HG03354 (cell line): ENCODE data around the gene VTI1A.
A peak's percentile ranks its signal among the peaks of the same experiment; 100 is the strongest.
"Not testable (repeated sequence)": the region's sequence is repeated elsewhere in the genome, so short reads cannot be mapped to it uniquely, and the experiment has no call there.

Experiments used
- ATAC-seq: cut with Tn5 transposase; IDR thresholded peaks from one replicate; pipeline ENCODE4 v1.9.1; 2021; ENCODE audit warnings: mild to moderate bottlenecking; ENCODE audit not compliant: unreplicated experiment, poor library complexity, severe bottlenecking

VTI1A gene

GRCh38 chr10:112446855-112447619 is at the start of gene VTI1A, which contains the start of gene ZDHHC6:
Gene VTI1A, plus strand, starts transcription at chr10:112447215. Its CDS starts 159 bp downstream, at chr10:112447374.
Gene ZDHHC6, minus strand, starts transcription at chr10:112446914. Its CDS starts 1,478 bp downstream, at chr10:112445436.
- peak; percentile 95 for ATAC-seq

GRCh38 chr10:112397592-112397991 is 49.4 kb upstream of the VTI1A start:
- ATAC-seq, result no peak

- ATAC-seq, result no peak
These were observed 44.1 kb upstream of the VTI1A start for GRCh38 chr10:112402917-112403316.

- no peak for ATAC-seq
These were observed 42.4 kb upstream of the VTI1A start for GRCh38 chr10:112404617-112405016.

- not testable (repeated sequence) for ATAC-seq
These were observed 40.2 kb upstream of the VTI1A start for GRCh38 chr10:112406806-112407205.

- ATAC-seq, result no peak
These were observed 39.3 kb upstream of the VTI1A start for GRCh38 chr10:112407696-112408095.

- ATAC-seq, result no peak
These were observed 37.7 kb upstream of the VTI1A start for GRCh38 chr10:112409299-112409698.

- ATAC-seq, result no peak
These were observed 37.3 kb upstream of the VTI1A start for GRCh38 chr10:112409755-112410154.

- ATAC-seq, result no peak
These were observed 34.3 kb upstream of the VTI1A start for GRCh38 chr10:112412696-112413095.

GRCh38 chr10:112421731-112422130 is 25.3 kb upstream of the VTI1A start:
- ATAC-seq, result no peak

- ATAC-seq, result no peak
These were observed 22.4 kb upstream of the VTI1A start for GRCh38 chr10:112424651-112425050.

GRCh38 chr10:112426111-112426510 is 20.9 kb upstream of the VTI1A start:
- ATAC-seq, result no peak

- ATAC-seq, result peak; percentile 58
These were observed 17.9 kb upstream of the VTI1A start for GRCh38 chr10:112429147-112429546.

- ATAC-seq, result no peak
These were observed 17.3 kb upstream of the VTI1A start for GRCh38 chr10:112429654-112430230.

GRCh38 chr10:112433136-112433535 is 13.9 kb upstream of the VTI1A start:
- no peak for ATAC-seq

GRCh38 chr10:112434988-112435619 is 11.9 kb upstream of the VTI1A start:
- no peak for ATAC-seq

GRCh38 chr10:112438356-112438755 is 8.7 kb upstream of the VTI1A start:
- ATAC-seq, result no peak

GRCh38 chr10:112441520-112441919 is 5.5 kb upstream of the VTI1A start:
- no peak for ATAC-seq

GRCh38 chr10:112442063-112442462 is 5.0 kb upstream of the VTI1A start:
- ATAC-seq, result no peak

GRCh38 chr10:112446055-112446854 is 760 bp upstream of the VTI1A start:
- ATAC-seq, result no peak
